Calu3 (cell line): ENCODE measurements around the gene TXNDC17. TPM values are rescaled to one million over a fixed set of nuclear protein-coding genes. Genes with fewer than 3 reads are reported as not detected.
"Not testable (repeated sequence)": the region's sequence is repeated elsewhere in the genome, so short reads cannot be mapped to it uniquely, and the experiment has no call there.

Experiments used
- BruUV-seq: library from RNA; stranded (reverse); fragments of 400-500 nt; replicated peaks from 2 replicates; lab custom pipeline; 2021; lab: Mats Ljungman, UMichigan
- CTCF ChIA-PET: fragments of 300-600 bp; sonication (Branson Sonifier 250); formaldehyde crosslinking; loops from one replicate; lab custom pipeline; 2022; ENCODE audit warnings: antibody characterized with exemption; lab: Charles Lee
- DNase-seq: peaks from one replicate; pipeline ENCODE4 v3.0.0; 2022
- H3K27ac Mint-ChIP-seq: one replicate; pipeline ENCODE4 v1.8.0; 2022; ENCODE audit warnings: mixed read lengths; ENCODE audit not compliant: unreplicated experiment
- H3K27me3 Mint-ChIP-seq: one replicate; pipeline ENCODE4 v1.8.0; 2022; ENCODE audit warnings: mixed read lengths; ENCODE audit not compliant: unreplicated experiment
- H3K36me3 Mint-ChIP-seq: one replicate; pipeline ENCODE4 v1.8.0; 2022; ENCODE audit warnings: mild to moderate bottlenecking, moderate library complexity, mixed read lengths; ENCODE audit not compliant: insufficient read depth, unreplicated experiment
- H3K4me1 Mint-ChIP-seq: one replicate; pipeline ENCODE4 v1.8.0; 2022; ENCODE audit warnings: mild to moderate bottlenecking, low read depth, mixed read lengths; ENCODE audit not compliant: unreplicated experiment
- H3K4me3 Mint-ChIP-seq: one replicate; pipeline ENCODE4 v1.8.0; 2022; ENCODE audit warnings: mild to moderate bottlenecking, low read depth, moderate library complexity, mixed read lengths; ENCODE audit not compliant: unreplicated experiment
- H3K9me3 Mint-ChIP-seq: one replicate; pipeline ENCODE4 v1.8.0; 2022; ENCODE audit warnings: low read depth, mixed read lengths; ENCODE audit not compliant: unreplicated experiment
- CTCF ChIP-seq: fragments of 200-600 bp; IDR thresholded peaks from one replicate; pipeline ENCODE4 v1.8.0; 2022; ENCODE audit warnings: antibody characterized with exemption; ENCODE audit not compliant: unreplicated experiment
- intact Hi-C: fragments of 100-400 bp; cut with micrococcal nuclease; formaldehyde crosslinking; loops from one replicate; pipeline ENCODE4 v1.10.0; 2022; ENCODE audit not compliant: unreplicated experiment
- total RNA-seq: library from RNA; stranded (reverse); gene quantifications from 2 replicates; pipeline ENCODE4 v1.2.3, GENCODE V29; 2022

The TXNDC17 gene
- total RNA-seq, 1 experiment from 2014 or later: 105 TPM

- DNase-seq: peak; percentile 95
- intact Hi-C loops: no loop called here
- CTCF ChIA-PET: interaction anchor here (0.6 kb wide), 1 partner anchor 13 kb away, joined by 3 read pairs; no protein-coding TSS in a partner anchor
- BruUV-seq: no TSS peak
- H3K9me3 Mint-ChIP-seq: no peaks in the 10 kb centered on the region
- H3K27me3 Mint-ChIP-seq: no peaks in the 10 kb centered on the region
- H3K4me1 Mint-ChIP-seq: peaks cover 26% of the 10 kb centered on the region
- peak within 1 kb of the TSS; percentile 89 for H3K4me3 Mint-ChIP-seq
- H3K36me3 Mint-ChIP-seq: peaks cover 34% of the 10 kb centered on the region
- peak within 1 kb of the TSS; percentile 92 for H3K27ac Mint-ChIP-seq
- no peak for TF ChIP-seq CTCF
Observed at GRCh38 chr17:6651354-6651918, 10.6 kb downstream of the TXNDC17 start, which contains the start of the genes C17orf100 and MED31. C17orf100 (plus strand) TSS chr17:6651762; CDS start chr17:6651914, 152 bp downstream. MED31 (minus strand) TSS chr17:6651605; CDS start chr17:6651528, 77 bp downstream.

GRCh38 chr17:6651919-6652452, 11.1 kb downstream of the TXNDC17 start:
- Mint-ChIP-seq H3K4me3 (peak overlapping the region; percentile 89), H3K9me3 (no peaks in the 10 kb centered on the region), H3K4me1 (peaks cover 23% of the 10 kb centered on the region), H3K36me3 (peaks cover 34% of the 10 kb centered on the region), H3K27me3 (no peaks in the 10 kb centered on the region), H3K27ac (no peak overlapping the region)
- CTCF ChIA-PET: no interaction called here
- intact Hi-C loops: no loop called here
- no TSS peak for BruUV-seq
- TF ChIP-seq CTCF: no peak
- DNase-seq: peak; percentile 17

GRCh38 chr17:6654841-6655731, 14.2 kb downstream of the TXNDC17 start:
- Mint-ChIP-seq H3K9me3 (no peaks in the 10 kb centered on the region), H3K27me3 (peaks cover 9% of the 10 kb centered on the region), H3K4me1 (peaks cover 19% of the 10 kb centered on the region), H3K4me3 (no peak overlapping the region), H3K36me3 (peaks cover 26% of the 10 kb centered on the region), H3K27ac (no peak overlapping the region)
- no TSS peak for BruUV-seq
- DNase-seq: no peak
- intact Hi-C loops: no loop called here
- TF ChIP-seq CTCF: no peak
- CTCF ChIA-PET: no interaction called here

GRCh38 chr17:6655732-6656361, 15.0 kb downstream of the TXNDC17 start:
- H3K27ac Mint-ChIP-seq, H3K9me3 Mint-ChIP-seq, BruUV-seq, CTCF ChIA-PET, intact Hi-C loops, DNase-seq: not testable (repeated sequence)
- Mint-ChIP-seq H3K4me1 (peaks cover 19% of the 10 kb centered on the region), H3K4me3 (peak overlapping the region; percentile 57), H3K27me3 (peaks cover 17% of the 10 kb centered on the region), H3K36me3 (peaks cover 19% of the 10 kb centered on the region)

GRCh38 chr17:6656797-6657632, 16.2 kb downstream of the TXNDC17 start:
- CTCF ChIA-PET: interaction anchor here (0.6 kb wide), 1 partner anchor 10 kb away, joined by 3 read pairs; no protein-coding TSS in a partner anchor
- H3K36me3 Mint-ChIP-seq, DNase-seq, H3K27ac Mint-ChIP-seq, intact Hi-C loops, H3K9me3 Mint-ChIP-seq, BruUV-seq: not testable (repeated sequence)
- peaks cover 19% of the 10 kb centered on the region for H3K4me1 Mint-ChIP-seq
- H3K27me3 Mint-ChIP-seq: peaks cover 26% of the 10 kb centered on the region
- peak overlapping the region; percentile 42 for H3K4me3 Mint-ChIP-seq
